ENCODE data around the gene DPY19L1.
A peak's percentile ranks its signal among the peaks of the same experiment; 100 is the strongest.

The DPY19L1 gene

DNA sequence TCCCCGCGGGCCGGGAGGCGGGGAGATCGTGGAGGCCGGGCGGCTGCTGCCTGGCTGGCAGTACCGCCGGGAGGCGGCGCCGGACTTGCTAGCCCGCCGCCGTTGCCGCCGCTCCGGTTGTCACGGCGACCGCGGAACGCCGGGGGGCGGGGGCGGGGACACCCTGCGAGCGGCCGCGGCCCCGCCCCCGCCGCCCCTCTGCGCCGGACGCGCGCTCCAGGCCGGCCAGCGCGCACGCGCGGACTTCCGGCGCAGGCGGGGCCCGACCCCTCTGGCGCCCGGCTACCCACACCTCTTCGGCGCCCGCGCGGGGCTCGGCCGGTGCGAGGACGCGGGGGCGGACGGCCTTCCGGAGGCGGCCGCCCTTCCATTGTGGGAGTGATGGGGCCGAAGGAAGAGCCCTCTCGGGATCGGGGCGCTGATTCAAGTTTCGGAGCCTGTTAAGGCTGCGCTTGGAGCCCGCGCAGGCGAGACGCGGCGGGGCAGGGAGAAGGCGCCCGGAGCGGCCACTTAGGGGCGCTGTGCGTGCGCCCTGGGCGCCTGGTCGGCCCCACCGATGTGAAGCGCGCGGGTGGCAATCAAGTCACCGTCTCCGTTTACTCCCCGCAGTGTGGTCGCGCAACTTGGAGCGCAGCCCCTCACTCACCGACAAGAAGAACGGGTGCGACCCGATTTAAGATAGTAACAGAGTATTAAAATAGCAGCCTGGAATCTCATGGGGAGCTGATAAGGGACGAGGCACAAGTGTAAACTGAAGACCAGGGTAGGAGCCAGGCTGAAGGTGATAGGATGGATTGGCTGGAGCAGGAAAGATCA lies 449 bp upstream of the DPY19L1 start:
- peaks cover 40% of the 10 kb centered on the region for H3K79me2 ChIP-seq (ENCODE audit: control insufficient read depth, low read length)
- H3K9me3 ChIP-seq (ENCODE audit: control insufficient read depth, insufficient read depth, low read length) = no peaks in the 10 kb centered on the region
- H3K4me2 ChIP-seq (ENCODE audit: low read length) = peak overlapping the region; percentile 66
- peak overlapping the region; percentile 66 for H3K27ac ChIP-seq (ENCODE audit: low read depth, low read length)
- H3K4me3 ChIP-seq (ENCODE audit: low read length) = peak overlapping the region; percentile 74
- TF ChIP-seq, protein P1, sequence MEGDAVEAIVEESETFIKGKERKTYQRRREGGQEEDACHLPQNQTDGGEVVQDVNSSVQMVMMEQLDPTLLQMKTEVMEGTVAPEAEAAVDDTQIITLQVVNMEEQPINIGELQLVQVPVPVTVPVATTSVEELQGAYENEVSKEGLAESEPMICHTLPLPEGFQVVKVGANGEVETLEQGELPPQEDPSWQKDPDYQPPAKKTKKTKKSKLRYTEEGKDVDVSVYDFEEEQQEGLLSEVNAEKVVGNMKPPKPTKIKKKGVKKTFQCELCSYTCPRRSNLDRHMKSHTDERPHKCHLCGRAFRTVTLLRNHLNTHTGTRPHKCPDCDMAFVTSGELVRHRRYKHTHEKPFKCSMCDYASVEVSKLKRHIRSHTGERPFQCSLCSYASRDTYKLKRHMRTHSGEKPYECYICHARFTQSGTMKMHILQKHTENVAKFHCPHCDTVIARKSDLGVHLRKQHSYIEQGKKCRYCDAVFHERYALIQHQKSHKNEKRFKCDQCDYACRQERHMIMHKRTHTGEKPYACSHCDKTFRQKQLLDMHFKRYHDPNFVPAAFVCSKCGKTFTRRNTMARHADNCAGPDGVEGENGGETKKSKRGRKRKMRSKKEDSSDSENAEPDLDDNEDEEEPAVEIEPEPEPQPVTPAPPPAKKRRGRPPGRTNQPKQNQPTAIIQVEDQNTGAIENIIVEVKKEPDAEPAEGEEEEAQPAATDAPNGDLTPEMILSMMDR (IDR thresholded peaks at IDR 0.05; ENCODE audit: low read depth, low read length, poor library complexity, severe bottlenecking) = peak; percentile 98
- no peak for TF ChIP-seq EZH2phosphoT487 (IDR thresholded peaks at IDR 0.05; ENCODE audit: borderline replicate concordance, low read length)
- H3K36me3 ChIP-seq (ENCODE audit: control insufficient read depth, low read length) = no peaks in the 10 kb centered on the region
- H4K20me1 ChIP-seq (ENCODE audit: control insufficient read depth, insufficient read depth, low read depth, low read length) = no peaks in the 10 kb centered on the region; the same call in 1 of the 2 replicates
- H3K9me2 ChIP-seq (replicated peaks; ENCODE audit: control insufficient read depth, low read length) = no peaks in the 10 kb centered on the region
- H3F3A ChIP-seq (ENCODE audit: control insufficient read depth, insufficient read depth) = no peaks in the 10 kb centered on the region
- H3K27me3 ChIP-seq (ENCODE audit: control insufficient read depth, low read length) = no peaks in the 10 kb centered on the region
- H3K4me1 ChIP-seq (ENCODE audit: control insufficient read depth, low read length) = peaks cover 36% of the 10 kb centered on the region

GRCh38 chr7:35036361-35037171 lies 719 bp downstream of the DPY19L1 start:
- H3K4me2 ChIP-seq (ENCODE audit: low read length) = peak overlapping the region; percentile 88
- H3K4me1 ChIP-seq (ENCODE audit: control insufficient read depth, low read length) = peaks cover 36% of the 10 kb centered on the region
- H3K4me3 ChIP-seq (ENCODE audit: low read length) = peak overlapping the region; percentile 88
- H4K20me1 ChIP-seq (ENCODE audit: control insufficient read depth, insufficient read depth, low read depth, low read length) = no peaks in the 10 kb centered on the region; the same call in 1 of the 2 replicates
- TF ChIP-seq, protein P1 (IDR thresholded peaks at IDR 0.05; ENCODE audit: low read depth, low read length, poor library complexity, severe bottlenecking) = no peak
- no peak for TF ChIP-seq EZH2phosphoT487 (IDR thresholded peaks at IDR 0.05; ENCODE audit: borderline replicate concordance, low read length)
- no peaks in the 10 kb centered on the region for H3K36me3 ChIP-seq (ENCODE audit: control insufficient read depth, low read length)
- no peak overlapping the region for H3K27ac ChIP-seq (ENCODE audit: low read depth, low read length)
- no peaks in the 10 kb centered on the region for H3F3A ChIP-seq (ENCODE audit: control insufficient read depth, insufficient read depth)
- peaks cover 52% of the 10 kb centered on the region for H3K79me2 ChIP-seq (ENCODE audit: control insufficient read depth, low read length)
- no peaks in the 10 kb centered on the region for H3K27me3 ChIP-seq (ENCODE audit: control insufficient read depth, low read length)
- no peaks in the 10 kb centered on the region for H3K9me2 ChIP-seq (replicated peaks; ENCODE audit: control insufficient read depth, low read length)
- H3K9me3 ChIP-seq (ENCODE audit: control insufficient read depth, insufficient read depth, low read length) = no peaks in the 10 kb centered on the region

DNA sequence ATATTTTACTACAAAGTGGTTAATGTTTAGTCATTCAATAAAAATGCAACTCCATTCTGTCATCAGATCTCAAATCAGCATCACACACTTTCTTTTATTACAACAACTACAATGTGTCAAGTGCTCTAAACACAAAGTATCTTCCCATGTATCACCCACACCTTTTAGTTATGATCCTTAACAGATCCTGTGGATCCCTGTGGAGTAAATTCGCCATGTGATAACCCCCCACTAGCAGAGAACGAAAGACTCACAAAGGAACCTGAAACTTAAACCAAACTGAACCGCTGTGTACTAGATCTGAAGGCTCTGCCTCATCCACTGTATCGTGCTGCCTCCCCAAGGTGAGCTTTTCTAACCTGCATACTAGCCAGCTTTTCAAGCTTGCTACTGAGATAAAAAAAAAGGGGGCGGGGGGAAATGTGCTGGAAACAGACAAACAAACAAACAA lies 1.7 kb downstream of the DPY19L1 start:
- peaks cover 62% of the 10 kb centered on the region for H3K79me2 ChIP-seq (ENCODE audit: control insufficient read depth, low read length)
- no peak for TF ChIP-seq EZH2phosphoT487 (IDR thresholded peaks at IDR 0.05; ENCODE audit: borderline replicate concordance, low read length)
- TF ChIP-seq, protein P1 (IDR thresholded peaks at IDR 0.05; ENCODE audit: low read depth, low read length, poor library complexity, severe bottlenecking) = no peak
- no peaks in the 10 kb centered on the region for H3K9me3 ChIP-seq (ENCODE audit: control insufficient read depth, insufficient read depth, low read length)
- no peaks in the 10 kb centered on the region for H3K9me2 ChIP-seq (replicated peaks; ENCODE audit: control insufficient read depth, low read length)
- H3K4me3 ChIP-seq (ENCODE audit: low read length) = peak overlapping the region; percentile 88
- H3K36me3 ChIP-seq (ENCODE audit: control insufficient read depth, low read length) = no peaks in the 10 kb centered on the region
- peaks cover 36% of the 10 kb centered on the region for H3K4me1 ChIP-seq (ENCODE audit: control insufficient read depth, low read length)
- H3K4me2 ChIP-seq (ENCODE audit: low read length) = peak overlapping the region; percentile 88
- no peaks in the 10 kb centered on the region for H3F3A ChIP-seq (ENCODE audit: control insufficient read depth, insufficient read depth)
- H3K27ac ChIP-seq (ENCODE audit: low read depth, low read length) = no peak overlapping the region
- H4K20me1 ChIP-seq (ENCODE audit: control insufficient read depth, insufficient read depth, low read depth, low read length) = no peaks in the 10 kb centered on the region; the same call in 1 of the 2 replicates
- H3K27me3 ChIP-seq (ENCODE audit: control insufficient read depth, low read length) = no peaks in the 10 kb centered on the region
